HG03280 (cell line): ENCODE results near the gene MRGPRG.

Experiments used
- ATAC-seq: cut with Tn5 transposase; IDR thresholded peaks from one replicate; pipeline ENCODE4 v1.9.1; 2021; ENCODE audit warnings: mild to moderate bottlenecking, moderate library complexity; ENCODE audit not compliant: unreplicated experiment

The MRGPRG gene

DNA sequence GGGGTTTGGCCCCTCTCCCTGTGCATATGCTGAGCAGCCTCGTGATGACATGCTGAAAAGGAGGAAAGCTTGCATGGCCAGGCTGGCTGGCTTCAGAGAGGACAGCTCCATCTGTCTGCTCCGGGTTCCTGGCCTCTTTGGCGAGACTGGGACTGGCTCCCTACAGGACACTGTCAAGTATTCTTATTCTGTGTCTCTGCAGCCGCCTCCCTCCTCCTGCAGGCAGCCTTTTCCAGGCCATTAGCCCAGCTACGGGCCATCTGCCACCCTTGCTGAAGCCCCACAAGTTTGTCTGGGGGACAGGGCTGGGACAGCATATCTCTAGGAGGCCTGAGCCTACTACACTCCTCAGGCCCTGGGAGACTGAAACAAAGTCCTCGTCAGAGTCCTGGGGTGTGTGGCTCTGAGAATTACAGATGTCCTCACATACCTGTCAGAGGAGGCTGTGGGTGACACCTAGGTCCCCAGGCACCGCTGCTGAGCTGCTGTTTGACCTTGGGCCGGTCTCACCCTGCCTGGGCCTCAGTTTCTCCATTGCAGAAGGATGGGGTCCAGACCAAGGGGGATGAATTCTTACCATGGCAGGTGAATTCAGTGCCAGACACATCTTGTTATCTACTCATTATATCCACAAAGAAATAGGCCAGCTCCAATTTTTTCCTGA, 11.0 kb downstream of the MRGPRG start:
- ATAC-seq = no peak

DNA sequence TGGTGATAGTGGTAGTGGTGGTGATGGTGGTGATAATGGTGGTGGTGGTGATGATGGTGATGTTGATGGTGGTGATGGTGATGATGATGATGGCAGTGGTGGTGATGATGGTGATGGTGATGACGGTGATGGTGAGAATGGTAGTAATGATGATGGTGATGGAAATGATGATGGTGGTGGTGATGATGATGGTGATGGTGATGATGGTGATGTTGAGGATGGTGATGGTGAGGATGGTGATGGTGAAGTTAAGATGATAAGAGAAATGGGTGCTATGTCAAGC, 11.8 kb downstream of the MRGPRG start:
- ATAC-seq = no peak

DNA sequence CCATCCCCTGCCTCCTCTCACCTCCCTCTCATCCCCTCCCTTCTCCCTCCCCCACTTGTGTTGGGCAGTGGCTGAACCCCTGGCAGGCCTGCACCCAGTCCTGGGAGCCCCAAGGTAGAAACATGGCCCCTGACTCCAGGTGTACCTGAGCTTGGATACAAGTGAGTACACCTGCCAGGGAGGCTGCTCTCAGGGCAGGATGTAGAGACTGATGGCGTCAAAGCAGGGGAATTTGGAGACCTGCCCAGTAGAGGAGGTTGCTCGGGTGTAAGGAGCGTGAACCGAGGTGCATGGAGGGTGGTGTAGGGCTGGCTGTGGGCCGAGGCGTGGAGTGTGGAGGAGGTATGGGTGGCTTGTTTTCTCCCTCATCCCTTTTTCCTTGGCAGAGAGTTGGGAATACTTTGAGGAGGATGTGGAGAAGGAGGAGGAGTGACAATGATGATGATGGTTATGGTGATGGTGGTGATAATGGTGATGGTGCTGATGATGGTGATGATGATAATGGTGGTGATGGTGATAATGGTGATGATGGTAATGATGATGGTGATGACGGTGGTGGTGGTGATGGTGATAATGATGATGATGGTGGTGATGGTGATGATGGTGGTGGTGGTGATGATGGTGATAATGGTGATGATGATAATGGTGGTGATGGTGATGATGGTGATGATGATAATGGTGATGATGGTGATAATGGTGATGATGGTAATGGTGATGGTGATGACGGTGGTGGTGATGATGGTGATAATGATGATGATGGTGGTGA, 12.3 kb downstream of the MRGPRG start:
- no peak for ATAC-seq

DNA sequence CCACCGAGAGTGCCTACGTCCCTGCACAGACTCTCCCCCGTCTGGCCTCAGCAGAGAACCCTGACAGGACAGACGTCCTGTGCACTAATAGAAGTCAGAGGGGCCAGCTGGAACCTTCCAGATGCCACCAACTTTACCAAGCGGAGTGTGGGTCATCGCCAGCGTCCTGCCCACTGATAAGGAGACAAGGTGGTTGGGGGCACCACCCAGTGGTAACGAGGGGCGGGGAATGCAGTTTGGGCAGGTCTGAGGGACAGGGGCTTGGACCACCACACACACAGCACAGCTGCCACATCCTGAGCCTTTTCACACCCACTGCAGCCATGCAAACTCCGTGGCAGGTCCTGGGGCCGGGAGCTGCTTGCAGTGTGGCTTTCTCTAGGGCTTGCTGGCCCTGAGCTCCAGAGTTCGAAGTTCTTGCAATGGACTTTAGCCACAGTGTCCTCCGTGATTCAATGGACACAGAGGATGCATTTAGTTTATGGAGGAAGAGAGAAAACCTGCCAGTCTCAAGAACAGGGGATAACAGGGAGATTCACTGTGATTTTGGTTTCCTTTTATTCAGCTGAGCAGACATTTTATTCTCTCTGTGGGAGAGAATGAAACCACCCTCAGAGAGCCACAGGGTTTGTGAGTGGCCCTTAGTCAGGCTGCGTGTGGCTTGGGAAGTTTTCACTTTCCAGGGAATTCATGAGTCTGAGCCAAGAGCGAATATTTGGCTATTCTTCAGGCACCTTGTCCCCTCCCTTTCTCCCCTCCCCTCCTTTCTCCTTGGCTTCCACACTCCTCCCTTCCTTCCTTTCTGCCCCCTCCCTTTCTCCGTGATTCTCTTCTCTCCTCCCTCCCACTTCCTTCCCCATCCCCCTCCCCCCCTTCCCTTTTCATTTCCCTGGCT, 13.1 kb downstream of the MRGPRG start:
- no peak for ATAC-seq

DNA sequence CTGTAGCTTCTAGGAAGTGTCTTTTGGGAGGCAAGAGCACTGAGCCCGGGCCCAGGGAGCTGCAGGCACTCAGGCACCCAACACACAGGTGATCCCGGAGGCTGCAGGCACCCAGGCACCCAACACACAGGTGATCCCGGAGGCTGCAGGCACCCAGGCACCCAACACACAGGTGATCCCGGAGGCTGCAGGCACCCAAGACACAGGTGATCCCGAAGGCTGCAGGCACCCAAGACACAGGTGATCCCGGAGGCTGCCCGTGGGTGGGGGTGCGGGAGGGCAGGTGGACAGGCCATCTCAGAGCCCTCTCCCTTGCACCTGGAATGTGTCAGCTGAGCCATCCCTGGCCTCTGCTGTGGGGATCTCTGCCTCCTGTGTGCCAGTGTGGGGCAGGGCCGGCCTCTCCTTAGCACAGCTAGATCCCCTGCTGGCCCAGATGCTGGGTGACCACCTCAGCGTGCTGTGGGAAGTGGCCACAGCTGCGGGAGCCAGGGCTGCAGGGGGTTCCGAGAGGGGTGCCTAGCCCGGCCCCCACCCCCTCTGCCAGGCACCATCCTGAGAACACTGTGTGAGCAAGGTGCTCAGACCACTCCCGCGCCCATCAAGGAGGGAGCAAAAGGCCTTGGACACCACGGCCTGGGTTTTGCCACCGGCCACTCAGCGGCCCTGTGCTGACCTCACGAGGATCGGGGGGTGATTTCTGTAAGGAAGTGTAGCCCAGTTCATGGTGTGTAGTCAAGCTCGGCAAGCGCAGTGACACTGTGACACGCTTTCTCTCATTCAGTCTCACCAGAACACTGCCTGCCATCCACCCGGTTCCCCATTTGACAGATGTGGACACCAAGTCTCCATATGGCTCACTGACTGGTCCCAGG, 14.2 kb downstream of the MRGPRG start:
- no peak for ATAC-seq

DNA sequence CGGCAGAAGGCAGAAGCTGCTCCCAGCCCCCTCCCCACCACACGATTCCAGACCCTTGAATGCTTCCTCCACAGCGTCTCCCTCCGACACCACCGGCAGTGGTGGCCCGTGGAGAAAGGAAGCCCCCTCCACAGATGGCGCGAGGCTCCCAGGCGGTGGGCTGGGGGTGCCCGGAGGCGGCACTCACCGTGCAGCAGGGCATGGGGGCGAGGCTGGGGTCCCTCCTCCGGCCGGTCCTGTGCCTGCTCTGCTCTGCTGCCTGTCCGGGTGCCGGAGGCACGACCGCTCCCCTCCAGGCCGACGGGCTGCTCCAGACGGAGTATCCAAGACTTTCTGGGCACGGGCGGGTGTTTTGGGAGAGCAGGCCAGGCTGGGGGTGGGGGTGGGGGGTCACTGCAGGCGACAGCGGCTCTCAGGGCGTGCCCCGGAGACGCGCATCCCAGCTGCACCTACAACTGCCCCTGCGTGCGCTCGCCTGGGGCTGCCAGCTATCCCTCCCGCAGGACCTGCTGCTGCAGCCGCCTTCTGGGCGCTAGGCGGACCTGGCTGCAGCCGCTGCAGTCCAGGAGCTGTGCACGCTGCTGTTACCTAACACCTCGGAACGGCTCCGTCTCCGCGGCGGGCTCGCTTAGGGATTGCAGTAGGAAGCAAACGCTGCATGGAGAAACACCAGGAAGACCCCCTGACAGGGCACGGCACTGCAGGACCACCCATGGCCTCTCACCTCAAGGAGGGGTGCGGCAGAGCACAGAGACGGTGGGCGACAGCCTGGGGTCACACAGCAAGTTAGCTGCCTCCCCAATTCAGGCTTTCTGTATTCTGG, 15.2 kb downstream of the MRGPRG start:
- no peak for ATAC-seq

DNA sequence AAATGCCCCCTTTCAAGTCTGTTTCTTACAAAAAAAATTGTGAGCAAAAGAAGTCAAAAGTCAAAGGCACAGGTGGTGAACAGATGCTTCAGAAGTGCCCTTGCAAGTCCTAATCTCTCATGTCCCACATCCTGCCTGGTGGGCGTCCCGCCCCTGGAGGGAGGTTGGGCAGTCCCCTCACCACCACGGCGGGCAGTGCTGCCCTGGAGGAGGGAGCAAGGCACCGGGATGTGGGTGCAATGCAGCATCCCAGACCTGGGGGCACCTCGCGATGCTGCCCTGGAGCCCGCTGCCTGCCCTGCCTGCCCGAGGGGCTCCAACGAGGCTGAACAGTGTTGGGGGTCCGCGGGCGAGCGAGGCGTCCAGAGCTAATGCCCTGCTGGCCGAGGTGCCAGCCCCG, 15.9 kb downstream of the MRGPRG start:
- no peak for ATAC-seq

DNA sequence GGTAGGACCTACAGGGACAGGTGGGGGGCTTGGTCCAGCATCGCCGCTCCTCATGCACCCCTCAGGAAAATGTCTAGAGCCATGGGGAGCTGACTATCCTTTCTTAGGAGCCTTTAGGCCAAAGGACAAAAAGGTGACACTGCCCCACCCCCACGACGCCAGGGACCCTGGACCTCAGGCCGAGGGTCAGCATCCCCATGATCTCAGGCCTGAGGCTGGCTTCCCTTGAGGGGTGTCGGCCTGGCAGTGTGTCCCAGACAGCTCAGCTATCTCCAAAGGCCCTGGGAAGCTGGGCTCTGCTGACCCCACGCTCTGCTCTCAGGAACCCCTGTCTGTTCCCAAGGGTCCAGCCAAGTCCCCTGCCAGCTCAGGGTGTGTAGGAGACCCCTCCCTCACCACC, 16.3 kb downstream of the MRGPRG start:
- no peak for ATAC-seq

DNA sequence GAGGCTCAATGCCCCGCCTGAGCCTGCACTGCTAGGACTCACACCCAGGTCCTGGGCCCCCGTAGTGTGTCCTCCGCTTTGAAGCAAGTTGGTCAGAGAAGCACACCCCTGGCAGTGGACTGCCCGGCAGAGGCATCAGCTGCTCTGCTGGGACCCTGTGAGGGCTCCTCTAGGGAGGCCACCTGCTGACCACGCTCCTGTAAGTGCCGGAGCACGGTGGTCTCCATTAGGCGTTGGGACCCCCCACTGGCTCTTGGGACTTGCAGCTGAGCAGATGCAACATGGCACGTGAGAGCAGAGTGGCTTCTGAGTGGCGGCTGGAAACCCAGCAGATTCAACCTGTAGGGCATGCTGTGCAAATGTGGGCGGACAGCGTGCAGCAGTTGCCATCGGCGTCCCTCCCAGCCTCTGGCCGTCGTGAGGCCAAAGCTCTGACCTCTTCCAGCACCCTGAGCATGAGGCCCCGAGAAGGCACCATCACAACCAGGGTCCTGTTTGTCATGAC, 16.9 kb downstream of the MRGPRG start:
- no peak for ATAC-seq

DNA sequence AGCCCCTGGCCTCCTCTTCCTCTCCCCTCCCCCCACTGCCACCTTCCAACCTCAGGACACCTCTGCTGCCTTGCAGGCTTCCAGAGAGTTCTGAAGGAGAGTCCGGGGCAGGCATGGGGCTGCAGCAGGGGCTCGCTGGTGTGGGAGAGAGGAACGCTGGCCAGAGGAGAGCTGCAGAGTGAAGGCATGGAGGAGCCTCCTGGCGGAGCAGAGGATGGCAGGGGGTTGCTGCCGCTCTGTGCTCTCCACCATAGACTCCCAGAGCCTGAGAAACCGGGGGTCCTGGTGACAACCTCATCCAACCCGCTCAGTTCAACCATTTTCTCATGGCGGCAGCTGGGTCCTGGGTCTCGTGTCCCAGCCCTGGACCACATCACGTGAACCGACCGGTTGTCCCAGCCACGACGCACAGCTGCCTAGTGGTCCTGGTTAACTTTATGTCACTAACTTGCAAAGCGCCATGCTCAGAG, 17.5 kb downstream of the MRGPRG start:
- no peak for ATAC-seq

DNA sequence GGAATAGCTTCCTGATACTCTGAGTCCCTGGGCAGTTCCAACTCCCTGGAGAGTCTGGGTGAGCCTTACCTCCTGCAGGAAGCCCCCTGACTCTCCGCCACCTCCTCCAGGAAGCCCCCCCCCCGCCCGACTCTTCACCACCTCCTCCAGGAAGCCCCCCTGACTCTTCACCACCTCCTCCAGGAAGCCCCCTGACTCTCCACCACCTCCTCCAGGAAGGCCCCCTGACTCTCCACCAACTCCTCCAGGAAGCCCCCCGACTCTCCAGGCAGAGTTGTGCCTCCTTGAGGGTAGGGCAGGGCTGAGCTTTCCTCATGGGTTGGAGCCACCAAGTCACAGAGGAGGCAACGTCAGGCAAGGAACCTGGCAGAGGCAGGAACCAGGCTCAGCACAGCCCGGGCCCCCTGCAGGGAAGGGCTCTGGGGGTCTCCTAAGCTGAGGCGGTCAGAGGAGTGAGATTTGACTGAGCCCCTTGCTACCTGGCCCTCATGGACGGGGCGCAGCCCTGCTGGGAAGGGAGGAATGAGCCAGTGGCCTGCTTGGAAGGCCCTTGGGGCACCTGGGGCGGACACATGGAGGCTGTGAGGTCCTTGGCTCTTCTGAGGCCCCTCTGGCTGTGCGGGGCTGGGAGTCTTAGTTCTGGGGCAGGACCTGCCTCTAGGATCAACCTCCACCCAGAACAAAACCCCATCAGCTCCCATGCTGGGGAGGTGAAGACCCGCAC, 18.1 kb downstream of the MRGPRG start:
- ATAC-seq = no peak

DNA sequence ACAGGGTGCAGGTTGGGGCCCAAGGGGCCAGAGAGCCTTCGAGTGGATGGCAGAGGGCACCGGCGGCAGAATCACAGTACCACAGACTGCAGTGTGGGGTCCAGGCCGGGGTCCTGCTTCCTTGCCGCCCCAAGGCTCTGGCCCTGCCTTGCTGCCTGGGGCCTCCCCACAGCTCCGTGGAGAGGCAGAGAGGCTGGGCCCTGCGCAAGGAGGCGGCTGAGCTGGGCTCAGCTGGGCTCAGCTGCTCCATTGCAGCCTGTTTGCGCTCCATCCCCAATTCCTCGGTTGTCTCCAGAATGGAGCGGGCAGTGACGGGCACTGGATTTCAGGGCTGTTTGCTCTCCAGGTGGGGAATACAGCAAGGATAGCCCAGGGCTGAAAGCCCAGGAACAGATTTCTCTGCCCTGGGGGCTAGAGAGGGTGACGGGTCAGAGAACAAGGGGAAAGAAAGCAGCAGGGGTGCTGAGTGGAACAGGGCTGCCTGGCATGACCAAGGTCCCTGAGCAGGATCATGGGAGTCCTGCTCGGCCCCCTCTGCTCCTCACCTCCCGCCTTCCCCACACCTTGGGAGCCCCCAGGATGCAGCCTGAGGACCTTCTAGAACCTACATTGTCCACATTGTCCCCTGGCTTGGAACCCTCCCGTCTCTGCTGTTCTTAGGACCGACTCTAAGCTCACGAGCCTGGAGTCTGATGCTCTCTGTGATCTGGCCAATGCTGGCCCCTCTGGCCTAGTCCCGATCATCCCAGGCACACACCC, 18.9 kb downstream of the MRGPRG start:
- ATAC-seq = no peak

DNA sequence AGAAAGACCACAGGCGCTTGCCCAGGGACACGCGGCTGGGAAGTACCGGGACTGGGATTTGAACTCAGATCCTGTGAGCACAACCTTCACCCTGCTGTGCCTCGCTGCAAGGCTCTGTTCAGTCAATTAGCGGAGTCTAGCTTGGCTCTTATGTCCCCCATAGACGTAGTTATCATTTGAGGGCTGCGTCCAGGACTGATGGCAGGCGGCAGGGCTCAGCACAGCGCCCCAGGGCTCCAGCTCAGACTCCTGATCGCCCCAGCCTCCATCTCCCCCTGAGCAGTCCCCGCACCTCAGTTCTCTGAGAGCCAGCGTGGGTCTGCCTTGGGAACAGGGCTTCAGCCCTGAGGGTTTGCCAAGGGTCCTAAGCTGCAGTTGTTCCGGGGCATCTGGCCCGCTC, 19.8 kb downstream of the MRGPRG start:
- ATAC-seq = no peak

DNA sequence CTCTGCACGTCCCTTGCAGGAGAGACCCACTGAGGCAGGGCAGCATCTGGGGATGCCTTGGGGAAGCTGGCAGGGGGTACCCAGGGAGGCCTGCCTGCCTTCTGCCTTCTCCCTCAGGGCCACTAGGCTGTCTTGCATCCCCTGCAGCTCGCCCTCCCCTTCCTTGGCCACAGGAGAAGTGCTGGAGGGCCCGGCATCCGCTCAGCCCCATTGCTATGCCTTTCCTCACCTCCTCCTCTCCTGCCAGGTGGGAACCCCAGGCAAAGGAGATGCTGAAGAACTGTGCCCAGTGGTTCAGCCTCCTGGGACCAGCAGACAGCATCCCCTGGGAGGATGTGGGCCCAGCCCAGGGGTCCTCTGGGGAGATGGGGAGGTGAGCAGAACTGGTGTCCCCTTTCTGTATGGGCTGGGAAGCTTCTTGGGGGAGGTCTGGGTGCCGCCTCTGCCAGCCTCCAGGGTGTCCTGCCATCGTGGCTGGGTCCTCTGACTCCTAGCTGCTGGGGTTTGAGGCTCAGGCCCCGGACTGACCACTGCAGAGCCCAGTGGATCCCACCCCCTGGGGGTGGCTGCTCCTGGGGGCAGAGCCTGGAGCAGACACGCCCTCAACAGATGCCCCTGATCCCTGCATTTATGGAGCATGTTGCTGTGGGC, 20.6 kb downstream of the MRGPRG start:
- ATAC-seq = no peak

DNA sequence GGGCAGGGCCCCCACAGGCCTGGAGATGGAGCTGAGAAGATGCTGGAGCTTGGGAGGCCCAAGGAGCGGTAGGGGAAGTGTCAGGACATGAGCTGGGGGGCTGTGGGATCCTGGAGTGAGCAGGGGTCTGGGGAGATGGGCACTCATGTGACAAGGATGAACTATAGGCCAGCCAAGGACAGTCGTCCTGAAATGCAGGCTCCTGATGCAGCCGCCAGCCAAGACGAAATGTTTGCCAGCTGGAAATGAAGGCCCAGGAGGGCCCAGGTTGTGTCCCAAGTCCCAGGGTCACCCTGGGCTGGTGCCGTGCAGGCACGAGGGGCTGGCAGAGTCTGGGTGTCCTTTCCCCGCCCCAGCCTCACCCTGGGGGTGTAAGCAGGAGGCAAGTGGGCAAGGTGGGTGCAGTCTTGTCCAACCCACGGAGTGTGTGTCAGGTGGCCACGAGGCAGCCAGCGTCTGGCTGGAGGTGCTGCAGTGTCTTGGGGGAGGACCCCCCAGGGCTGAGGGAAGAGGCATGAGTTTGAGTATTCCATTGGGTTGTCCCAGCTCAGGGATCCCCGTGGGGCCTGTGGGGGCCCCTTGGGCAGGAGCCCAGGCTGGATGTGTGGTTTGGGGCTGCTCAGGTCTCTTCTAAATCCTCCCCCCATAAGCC, 21.4 kb downstream of the MRGPRG start:
- ATAC-seq = no peak

DNA sequence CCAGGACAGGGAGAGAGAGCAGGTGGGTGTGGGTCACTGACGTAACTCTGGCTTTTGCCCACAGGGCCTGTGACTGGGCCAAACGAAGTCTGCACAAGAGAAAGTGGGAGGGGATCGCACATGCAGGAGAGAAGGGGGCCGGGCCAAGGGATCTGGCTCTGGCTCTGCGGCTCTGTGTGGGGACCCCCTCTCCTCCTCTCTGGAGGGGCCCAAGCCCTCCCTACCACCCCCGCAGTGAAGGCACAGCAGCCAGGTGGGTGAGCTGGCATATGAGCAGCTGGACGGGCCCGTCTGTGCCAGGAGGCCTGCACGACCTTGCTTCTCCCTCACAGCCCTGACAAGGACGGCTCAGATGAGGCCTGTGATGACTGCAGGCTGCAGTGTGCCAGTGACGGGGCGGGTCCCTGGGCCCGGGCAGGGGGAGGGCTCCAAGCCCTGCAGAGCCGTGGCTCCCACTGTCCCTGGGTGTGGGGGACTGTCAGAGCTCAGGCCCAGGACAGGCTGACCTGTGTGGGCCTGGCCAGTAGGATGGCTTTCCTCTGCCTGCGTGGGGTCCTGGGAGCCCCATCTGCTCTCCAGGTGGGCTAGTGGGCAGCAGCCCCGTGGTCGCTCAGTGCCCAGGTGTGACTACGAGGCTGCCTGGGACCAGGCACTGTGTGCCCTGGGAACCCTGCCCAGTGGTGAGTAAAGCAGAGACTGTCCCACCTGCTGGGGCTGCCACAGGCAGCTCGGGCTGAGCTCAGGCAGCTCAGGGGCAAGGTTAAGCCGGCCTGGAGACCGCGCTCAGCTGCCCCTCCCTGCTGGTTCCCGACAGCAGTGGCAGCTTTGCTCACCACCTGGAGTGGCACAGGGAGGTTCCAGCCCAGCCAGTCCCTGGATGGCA, 22.2 kb downstream of the MRGPRG start:
- ATAC-seq = no peak
